Activated naive CD4-positive, alpha-beta T cell (primary cell): Measurements from ENCODE around the gene HBP1.
"Not testable (repeated sequence)": the region's sequence is repeated elsewhere in the genome, so short reads cannot be mapped to it uniquely, and the experiment has no call there.

Source experiments
- DNase-seq, 4 experiments: peaks; one replicate each; lab custom pipeline; 2025; lab: John Stamatoyannopoulos, UW

The HBP1 gene

DNA sequence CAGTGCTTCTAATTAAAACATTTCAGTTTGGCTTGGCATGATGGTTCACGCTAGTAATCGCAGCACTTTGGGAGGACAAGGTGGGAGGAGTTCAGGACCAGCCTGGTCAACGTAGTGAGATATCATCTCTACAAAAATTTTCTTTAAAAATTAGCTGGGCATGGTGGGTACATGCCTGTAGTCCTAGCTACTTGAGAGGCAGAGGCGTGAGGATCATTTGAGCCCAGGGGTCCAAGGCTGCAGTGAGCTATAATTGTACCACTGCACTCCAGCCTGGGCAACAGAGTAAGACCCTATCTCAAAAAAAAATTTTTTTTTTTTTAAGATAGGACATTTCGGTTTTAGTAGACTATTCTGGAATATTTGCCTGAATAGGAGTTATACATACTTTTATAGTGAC lies 12.4 kb downstream of the HBP1 start:
- no peak for DNase-seq

DNA sequence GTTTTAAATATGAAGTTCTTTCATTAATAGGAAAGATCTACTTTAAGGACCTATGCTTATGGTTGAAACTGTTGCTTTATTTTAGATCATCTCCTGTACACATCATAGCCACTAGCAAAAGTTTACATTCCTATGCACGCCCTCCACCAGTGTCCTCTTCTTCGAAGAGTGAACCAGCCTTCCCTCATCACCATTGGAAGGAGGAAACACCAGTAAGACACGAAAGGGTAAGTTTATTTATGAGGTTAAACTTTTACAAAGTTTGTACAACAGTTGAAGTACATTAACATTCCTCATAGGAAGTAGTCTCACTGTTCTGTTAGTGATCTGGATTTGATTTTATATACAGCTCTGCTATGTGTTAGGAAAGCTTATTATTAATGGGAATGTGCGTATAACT lies 16.9 kb downstream of the HBP1 start:
- DNase-seq = no peak

DNA sequence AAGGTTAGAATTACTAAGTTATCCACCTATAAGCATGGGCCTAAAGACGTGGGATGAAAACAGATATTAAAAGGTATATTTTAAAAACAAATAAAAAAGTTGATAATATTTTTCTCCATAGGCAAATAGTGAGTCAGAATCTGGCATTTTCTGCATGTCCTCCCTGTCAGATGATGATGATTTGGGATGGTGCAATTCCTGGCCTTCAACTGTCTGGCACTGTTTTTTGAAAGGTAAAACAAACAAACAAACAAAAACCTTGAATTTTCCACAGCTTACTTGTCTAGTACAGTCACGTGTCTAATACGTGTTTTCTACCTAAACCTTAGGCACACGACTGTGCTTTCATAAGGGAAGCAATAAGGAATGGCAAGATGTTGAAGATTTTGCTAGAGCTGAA lies 17.4 kb downstream of the HBP1 start:
- DNase-seq = no peak

DNA sequence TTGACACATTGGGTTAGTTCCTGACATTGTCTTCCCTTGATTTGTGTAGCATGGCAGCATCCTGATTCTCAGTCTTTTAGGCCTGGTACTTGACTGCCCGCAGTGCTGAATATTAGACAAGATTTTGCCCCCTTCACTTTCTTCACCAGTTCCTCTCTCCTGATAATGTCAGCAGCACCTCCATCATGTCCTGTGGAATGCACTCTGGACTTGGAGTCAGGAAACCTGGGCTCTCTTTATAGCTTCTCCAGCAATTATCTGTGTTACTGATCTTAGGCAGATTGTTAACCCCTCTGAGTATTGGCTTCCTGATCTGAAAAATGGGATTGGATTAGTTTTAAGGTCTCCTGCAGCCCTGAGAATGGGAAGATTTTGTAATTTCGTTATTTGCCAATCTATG lies 19.0 kb downstream of the HBP1 start:
- no peak for DNase-seq

DNA sequence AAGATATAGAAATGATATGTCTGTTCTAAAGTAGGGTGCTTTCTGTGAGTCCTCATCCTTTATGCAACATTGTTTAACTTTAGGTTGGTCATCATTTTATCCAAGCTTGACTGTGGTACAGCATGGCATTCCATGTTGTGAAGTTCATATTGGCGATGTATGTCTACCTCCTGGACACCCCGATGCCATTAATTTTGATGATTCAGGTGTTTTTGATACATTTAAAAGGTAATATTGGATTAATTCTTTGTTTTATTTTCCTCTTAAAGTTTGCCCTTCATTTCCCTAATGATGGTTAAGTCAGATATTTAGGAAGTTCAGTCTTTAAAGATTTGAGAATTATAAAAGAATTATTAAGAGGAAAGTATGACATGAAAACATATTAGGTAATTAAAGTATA lies 21.3 kb downstream of the HBP1 start:
- DNase-seq = no peak

DNA sequence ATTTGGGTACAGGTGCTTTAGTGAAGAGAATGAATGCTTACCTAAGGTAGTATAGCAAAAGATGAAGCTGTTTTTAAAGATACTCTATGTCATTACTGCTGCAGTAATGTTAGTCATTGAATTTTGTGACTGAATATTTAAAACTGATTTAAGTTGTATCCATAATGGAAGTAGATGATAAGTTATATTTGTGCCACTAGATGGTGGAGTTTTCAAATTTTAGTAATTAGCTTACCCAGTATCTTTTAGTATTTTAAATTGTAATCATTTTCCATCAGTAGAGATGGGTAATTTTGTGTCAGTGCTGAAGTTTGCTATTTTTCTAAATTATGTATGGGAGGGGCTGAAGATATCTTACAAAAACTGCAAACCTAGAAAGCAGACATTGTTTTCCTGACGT lies 25.2 kb downstream of the HBP1 start:
- DNase-seq = no peak

DNA sequence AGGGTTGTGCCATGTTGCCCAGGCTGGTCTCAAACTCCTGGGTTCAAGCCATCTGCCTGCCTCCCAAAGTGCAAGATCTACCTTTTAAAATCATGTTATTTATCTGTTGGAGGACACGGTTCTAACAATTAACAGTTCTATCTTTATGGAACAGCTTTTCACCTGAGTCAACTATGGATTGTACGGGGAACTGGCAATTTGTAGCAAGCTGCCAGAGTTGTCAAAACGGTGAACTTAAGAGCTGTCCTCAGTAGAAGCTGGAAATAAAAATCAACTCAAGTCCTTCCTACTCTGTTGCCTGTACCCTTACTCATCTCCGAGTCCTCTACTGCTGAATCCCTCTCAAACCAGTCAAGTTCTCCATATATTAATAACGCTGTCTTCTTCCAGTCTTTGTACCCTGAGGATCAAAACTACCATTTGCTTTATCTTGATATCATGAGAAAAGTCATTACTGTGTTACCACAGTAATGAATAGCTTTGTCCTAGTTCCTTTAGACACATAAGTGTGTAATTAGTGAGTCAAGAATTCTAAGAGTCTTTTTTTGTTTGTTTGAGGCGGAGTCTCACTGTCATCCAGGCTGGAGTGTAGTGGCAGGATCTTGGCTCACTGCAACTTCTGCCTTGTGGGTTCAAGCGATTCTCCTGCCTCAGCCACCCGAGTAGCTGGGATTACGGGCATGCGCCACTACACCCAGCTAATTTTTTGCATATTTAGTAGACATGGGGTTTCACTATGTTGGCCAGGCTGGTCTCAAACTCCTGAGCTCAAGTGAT lies 28.2 kb downstream of the HBP1 start:
- DNase-seq = no peak

DNA sequence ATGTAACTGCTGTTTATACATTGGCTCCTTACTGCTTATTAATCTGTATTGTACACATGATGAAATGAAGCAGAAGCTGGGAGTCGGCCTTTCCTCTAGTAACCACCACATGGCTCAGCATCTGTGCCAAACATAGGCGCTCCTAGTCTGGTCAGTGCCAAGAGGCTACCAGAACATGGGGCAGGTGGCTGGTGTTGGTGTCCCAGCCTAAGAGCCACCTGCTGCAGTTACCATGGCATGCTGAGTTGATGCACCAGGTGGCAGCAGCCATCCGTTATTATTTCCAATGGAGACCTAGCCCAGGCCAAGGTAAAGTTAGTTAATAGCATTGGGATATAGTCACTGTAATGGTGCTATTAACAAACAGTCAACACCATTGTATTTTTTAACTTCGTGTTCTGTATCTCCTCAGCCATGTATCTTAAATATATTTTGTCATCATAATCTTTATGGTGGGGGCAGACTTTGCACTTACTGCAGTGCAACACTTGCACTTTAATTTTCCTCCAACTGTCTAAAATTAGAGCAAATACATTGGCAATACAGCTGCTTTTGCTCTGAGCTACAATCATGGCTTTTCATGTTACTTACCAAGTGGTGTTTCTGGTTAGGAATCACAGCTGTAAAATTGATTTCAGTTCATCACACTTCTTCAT lies 33.1 kb downstream of the HBP1 start:
- no peak for DNase-seq

DNA sequence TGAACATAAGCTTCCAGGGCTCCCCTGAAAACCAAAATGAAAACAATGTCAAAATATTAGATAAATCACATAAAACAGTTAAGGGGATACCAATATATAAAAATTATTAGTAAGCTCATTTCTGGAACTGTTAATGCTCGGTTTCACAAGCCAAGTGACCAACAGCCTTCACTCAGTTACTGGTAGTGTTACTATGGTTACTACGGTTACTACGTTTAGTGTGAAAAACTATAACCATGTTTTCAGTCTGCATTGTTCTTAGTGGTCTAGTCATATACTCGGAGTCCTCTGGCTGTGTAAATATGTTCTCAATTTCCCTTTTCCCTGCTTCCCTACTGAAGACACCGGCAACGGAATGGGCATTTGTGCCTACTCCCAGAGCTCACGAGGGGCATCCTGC lies 34.8 kb downstream of the HBP1 start:
- no peak for DNase-seq

DNA sequence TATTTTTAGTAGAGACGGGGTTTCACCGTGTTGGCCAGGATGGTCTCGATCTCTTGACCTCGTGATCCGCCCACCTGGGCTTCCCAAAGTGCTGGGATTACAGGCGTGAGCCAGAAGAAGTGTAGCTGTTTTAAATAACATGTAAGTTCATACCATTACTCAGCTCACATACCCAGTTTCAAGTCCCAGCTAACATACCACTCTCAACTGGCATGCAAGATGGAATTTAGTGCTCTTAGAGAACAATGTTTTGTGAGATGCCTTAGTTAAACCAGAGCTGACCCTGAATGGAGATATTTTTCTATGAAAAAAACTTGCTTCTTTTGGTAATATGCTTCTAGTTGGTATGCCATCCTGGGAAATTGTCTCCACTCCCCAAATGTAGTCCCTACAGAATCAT lies 37.3 kb downstream of the HBP1 start:
- DNase-seq = no peak

DNA sequence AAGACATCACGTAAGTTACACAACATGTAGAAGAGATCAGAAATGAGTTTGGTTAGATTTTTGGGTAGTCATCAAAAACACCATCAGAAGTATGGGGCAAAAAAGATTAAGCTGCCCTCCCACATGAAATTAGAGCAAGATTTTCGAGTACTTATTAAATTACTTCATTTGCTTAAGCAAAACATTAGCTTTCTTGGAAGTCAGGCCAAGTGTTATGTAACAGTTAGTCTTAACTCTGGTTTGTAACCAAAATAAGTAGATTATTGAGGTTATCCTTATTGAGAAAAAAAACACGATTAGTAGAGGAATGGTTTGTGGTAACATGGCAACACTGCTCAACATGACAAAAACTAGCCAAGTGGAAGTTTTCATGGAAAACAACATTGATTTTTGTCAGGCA lies 37.9 kb downstream of the HBP1 start:
- DNase-seq = no peak

DNA sequence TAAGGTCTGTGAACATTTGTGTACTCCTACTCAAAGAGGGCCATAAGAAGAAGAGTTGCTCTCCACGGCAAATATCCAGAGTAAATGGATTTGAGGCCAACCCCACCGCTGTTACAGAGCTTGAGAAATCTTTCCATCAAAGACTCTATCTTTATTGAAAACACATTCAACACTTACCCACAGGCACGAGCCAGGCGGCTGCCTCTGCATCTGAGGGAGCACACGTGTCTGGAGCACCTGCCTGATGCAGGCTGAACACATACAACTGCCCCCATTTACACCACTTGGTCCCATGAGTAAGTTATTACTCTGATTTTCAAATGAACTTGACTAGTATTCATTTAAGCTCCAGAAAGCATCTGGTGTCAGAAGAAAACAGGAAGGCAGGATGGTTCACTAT lies 38.7 kb downstream of the HBP1 start:
- no peak for DNase-seq

DNA sequence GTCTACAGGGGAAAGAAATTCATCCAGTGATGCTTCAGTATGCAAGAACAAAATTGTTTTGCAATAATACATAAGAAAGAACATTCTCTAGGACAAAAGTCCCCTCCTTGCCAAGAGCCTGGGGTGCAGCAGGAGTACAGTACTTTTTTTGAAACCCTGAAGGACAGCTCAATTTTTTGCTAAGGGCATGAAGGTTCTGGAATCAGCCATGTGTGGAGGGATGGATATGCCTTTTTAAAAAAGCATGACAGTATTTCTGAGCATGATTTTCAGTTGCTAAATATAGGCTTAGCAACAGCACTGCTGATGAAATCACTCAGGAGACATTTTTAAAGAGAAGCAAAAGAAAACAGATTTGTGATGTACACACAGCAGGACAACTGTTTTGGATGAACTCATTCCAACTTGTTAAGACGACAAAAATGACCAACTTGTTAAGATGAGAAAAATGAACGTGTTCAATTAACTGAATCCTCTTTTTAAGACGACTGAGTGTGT lies 39.3 kb downstream of the HBP1 start:
- no peak for DNase-seq

DNA sequence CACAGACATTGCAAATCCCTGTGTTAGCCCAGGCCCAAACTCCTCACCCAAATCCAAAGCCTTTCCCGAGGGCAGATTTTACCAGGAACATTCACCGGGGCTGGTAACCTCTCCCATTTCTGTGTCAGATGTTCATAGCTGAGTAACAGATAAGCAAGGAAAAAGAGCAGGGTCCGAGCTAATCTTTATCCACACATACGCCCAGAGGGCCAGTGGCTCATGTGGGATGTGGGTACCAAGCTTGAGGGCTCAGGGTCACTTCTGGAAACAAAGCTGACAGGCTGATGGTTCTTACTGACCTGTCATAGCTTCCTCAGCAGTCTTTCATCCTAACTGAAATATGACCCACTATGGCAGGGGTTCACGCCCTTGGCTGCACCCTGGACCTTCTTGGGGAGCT lies 39.8 kb downstream of the HBP1 start:
- DNase-seq = no peak

DNA sequence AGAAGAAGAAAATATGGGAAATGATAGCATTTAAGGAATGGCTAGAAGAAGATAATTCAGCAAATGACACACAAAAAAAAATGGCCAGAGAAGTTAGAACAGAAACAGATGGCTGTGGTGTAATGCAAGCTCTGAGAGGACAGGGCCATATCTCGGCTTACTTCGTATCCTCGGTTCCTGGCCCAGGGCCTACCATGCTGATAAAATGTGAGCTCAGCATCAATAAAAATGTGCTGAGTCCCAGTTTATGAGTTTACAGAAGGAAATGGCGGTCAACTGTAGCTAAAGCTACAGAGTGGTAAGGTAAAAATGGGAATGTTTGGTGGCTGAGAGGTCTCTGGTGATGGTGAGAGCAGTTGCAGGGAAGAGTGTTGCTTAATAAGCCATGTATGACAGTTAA lies 40.8 kb downstream of the HBP1 start:
- no peak for DNase-seq

DNA sequence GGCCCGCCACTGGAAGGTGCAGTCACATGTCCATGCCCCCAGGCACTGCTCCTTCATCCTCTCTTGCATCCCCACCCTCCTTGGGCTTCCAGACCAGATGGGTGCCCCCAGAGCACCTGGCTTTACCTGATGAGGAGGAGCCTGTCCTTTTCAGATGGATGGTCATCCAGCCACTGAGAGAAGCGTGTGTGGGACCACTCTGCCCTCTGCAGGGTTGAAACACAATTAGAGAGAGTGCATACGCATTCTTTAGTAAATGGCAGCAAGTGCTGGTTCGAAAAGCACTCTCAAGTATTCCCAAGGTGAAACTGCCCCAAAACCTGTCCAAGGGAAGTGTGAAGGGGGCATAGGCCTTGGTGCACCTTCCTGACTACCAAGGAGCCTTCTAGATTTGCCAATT lies 41.6 kb downstream of the HBP1 start:
- DNase-seq = no peak

DNA sequence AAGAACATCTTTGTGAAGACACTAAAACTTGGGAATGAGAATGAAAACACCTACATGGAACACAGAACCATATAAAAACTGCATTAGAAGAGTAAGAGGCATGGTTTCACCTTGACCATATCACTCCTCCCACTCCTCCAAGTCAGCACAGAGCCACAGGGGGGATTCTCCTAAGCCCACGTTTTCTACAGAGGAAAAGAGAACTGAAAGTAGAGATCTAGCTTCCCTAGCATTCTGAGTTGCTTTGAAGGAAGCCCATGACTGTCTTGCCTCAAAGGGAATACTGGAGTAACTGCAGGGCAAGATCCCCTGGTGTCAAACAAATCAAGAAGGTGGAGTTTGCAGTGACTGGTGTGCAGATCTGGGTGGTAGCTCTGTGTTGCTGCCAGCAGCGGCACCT lies 43.9 kb downstream of the HBP1 start:
- DNase-seq = no peak

DNA sequence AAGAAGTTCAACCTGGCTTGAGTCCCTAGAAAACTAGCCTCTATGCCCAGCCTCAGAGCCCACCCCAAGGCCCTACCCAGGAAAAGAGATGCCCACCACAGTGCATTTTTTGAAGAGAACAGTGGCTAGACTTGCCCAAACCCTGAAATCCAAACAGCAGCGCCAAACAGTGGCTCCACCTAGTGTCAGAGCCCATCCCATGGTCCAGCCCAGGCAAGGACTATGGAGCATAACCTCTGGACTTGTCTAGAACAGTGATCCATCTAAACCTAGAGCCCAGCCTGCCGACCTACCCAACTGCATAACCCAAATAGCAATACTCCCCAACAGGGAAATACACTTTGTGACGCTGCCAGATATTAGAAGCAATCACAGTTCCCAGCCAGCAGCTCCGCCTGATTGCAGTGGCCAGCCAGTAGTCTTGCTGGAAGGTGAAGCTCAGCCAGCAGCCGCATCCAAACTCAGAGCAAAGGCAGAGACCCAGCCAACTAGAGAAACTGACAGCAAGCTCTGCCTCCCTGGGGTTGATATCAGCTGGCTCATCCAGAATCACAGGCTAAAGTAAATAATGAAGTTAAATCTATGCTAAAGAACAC lies 44.5 kb downstream of the HBP1 start:
- DNase-seq = no peak

DNA sequence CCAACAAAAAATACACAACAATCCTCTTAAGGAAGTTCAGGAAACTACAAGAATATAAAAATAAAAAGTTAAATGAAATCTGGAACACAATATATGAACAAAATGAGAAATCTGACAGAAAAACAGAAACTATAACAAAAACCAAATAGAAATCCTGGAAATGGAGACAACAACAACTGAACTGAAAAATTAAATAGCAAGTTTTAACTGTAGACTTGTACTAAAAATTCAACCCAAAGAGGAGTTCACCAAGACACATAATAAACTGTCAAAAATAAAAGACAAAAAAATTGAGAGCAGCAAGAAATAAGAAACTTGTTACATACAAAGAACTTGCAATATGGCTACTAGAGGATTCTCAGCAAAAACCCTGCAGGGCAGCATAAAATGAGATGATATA lies 45.1 kb downstream of the HBP1 start:
- no peak for DNase-seq

DNA sequence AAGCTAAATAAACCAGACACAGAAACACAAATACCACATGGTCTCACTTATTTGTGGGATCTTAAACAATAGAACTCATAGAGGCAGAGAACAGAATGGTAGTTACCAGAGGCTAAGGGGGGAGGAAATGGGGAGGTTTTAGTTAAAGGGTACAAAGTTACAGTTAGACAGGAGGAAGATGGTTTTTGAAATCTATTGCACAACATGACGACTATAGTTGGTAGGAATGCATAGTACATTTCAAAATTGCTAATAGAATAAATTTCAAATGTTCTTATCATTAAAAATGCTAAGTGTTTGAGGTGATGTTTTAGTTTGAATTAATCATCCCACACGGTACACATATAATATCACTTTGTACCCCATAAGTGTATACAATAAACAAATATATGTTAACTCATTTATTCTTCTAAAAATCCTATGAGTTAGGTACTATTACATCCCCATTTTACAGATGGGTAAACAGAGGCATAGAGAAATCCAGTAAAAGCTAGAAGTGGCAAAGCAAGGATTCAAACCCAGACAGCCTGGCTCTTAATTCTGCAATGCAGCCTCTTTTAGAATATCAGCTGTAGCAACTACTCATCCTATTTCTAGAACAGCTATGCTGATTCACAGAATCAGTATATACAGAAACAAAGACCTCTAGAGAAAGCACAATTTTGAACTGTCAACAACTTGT lies 50.9 kb downstream of the HBP1 start:
- DNase-seq = no peak

DNA sequence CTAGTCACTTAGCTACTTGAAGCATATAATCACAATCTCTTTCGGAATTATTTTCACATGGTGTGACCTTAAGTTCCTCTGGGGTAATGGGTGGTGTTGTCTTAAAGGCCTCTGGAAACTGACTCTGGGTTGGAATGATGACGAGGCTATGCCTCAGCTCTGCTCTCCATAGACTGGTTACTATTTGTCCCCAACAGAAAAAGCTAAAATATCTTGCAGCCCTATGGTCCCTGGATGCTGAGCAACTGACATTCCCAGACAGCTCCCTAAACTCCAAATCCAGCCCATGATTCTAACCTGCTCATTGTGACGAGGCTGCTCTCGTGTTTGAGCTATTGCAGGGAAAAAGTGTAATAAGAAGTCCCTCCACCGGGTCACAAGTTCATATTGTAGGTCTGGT lies 51.6 kb downstream of the HBP1 start:
- no peak for DNase-seq

DNA sequence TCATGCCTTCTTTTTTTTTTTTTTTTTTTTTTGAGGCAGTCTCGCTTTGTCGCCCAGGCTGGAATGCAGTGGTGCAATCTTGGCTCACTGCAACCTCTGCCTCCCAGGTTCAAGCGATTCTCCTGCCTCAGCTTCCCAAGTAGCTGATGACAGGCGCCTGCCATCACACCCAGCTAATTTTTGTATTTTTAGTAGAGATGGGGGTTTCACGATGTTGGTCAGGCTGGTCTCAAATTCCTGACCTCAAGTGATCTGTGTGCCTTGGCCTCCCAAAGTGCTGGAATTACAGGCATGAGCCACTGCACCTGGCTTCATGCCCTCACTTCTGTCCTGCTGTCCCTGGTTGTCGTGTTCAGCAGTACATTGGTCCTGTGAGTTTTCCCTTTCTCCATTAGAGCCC lies 52.0 kb downstream of the HBP1 start:
- DNase-seq = not testable (repeated sequence)
